Measurements from ENCODE around the gene EPDR1.

EPDR1 gene

GRCh38 chr7:37981664-37982063 is 61.2 kb downstream of the EPDR1 start:
- no peaks in the 10 kb centered on the region for H3K9me2 ChIP-seq (replicated peaks; ENCODE audit: insufficient read depth, low read length)
- no peaks in the 10 kb centered on the region for H4K20me1 ChIP-seq (ENCODE audit: low read depth, low read length)
- H3K27me3 ChIP-seq (ENCODE audit: low read length), result no peaks in the 10 kb centered on the region
- no peaks in the 10 kb centered on the region for H3F3A ChIP-seq (ENCODE audit: insufficient read depth)
- TF ChIP-seq CTCF (IDR thresholded peaks at IDR 0.05; ENCODE audit: insufficient read depth, low read length, poor library complexity, severe bottlenecking), result no peak
- TF ChIP-seq EZH2phosphoT487 (conservative IDR thresholded peaks at IDR 0.05; ENCODE audit: low read length), result no peak
- H3K36me3 ChIP-seq (ENCODE audit: low read length), result no peaks in the 10 kb centered on the region
- no peak overlapping the region for H3K27ac ChIP-seq (ENCODE audit: low read depth, low read length)
- H3K9ac ChIP-seq (ENCODE audit: low read length), result no peak overlapping the region
- no peak overlapping the region for H3K4me3 ChIP-seq (ENCODE audit: insufficient read depth, low read length, poor library complexity, severe bottlenecking)
- no peaks in the 10 kb centered on the region for H3K9me3 ChIP-seq (ENCODE audit: insufficient read depth, low read length)
- no peak overlapping the region for H3K4me2 ChIP-seq (ENCODE audit: low read depth, low read length, poor library complexity, severe bottlenecking)
- H2AFZ ChIP-seq (ENCODE audit: low read depth, low read length, severe bottlenecking), result no peak overlapping the region
- H3K79me2 ChIP-seq (ENCODE audit: insufficient read depth, low read length), result no peaks in the 10 kb centered on the region

- Histone ChIP-seq H3K9ac (ENCODE audit: low read length) (no peak overlapping the region), H4K20me1 (ENCODE audit: low read depth, low read length) (no peaks in the 10 kb centered on the region), H3K27me3 (ENCODE audit: low read length) (no peaks in the 10 kb centered on the region), H3F3A (ENCODE audit: insufficient read depth) (no peaks in the 10 kb centered on the region), H3K79me2 (ENCODE audit: insufficient read depth, low read length) (no peaks in the 10 kb centered on the region), H3K9me3 (ENCODE audit: insufficient read depth, low read length) (no peaks in the 10 kb centered on the region), H3K4me3 (ENCODE audit: insufficient read depth, low read length, poor library complexity, severe bottlenecking) (no peak overlapping the region), H2AFZ (ENCODE audit: low read depth, low read length, severe bottlenecking) (no peak overlapping the region), H3K9me2 (replicated peaks; ENCODE audit: insufficient read depth, low read length) (no peaks in the 10 kb centered on the region), H3K4me2 (ENCODE audit: low read depth, low read length, poor library complexity, severe bottlenecking) (no peak overlapping the region), H3K27ac (ENCODE audit: low read depth, low read length) (no peak overlapping the region), H3K36me3 (ENCODE audit: low read length) (no peaks in the 10 kb centered on the region)
- TF ChIP-seq EZH2phosphoT487 (conservative IDR thresholded peaks at IDR 0.05; ENCODE audit: low read length), result no peak
- TF ChIP-seq CTCF (IDR thresholded peaks at IDR 0.05; ENCODE audit: insufficient read depth, low read length, poor library complexity, severe bottlenecking), result no peak
Observed at GRCh38 chr7:37982423-37982822, 62.0 kb downstream of the EPDR1 start.

DNA sequence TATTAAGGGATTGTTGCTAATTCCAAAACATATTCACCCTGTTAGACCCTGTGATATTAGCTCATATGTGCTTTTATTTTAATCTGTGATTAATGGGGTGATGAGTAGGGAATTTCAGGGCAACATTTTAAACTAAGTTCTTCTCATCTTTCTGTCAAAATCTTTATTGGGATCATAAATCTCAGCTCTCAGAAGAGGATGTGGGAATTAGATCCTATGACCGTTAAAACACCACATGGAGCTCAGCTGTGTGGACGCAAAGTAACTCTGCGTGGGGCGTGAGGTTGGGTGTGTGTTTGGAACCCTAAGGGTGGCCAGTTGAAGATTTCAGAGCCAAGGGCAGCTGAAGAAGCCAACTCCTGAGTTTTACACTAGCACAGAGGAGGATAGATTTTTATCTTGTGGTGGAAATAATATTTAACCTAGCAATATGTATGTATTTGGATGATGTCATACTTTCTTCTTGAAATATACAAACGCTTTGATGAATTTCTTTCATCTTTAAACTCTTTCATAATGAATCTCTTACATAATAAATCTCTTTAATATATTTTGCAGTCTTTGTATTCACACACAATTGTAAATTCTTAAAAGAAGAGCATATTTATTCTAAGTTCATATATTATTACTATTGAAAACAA is 64.4 kb downstream of the EPDR1 start:
- H3K36me3 ChIP-seq (ENCODE audit: low read length), result no peaks in the 10 kb centered on the region
- no peak overlapping the region for H3K27ac ChIP-seq (ENCODE audit: low read depth, low read length)
- no peaks in the 10 kb centered on the region for H3K9me3 ChIP-seq (ENCODE audit: insufficient read depth, low read length)
- H2AFZ ChIP-seq (ENCODE audit: low read depth, low read length, severe bottlenecking), result no peak overlapping the region
- no peak overlapping the region for H3K9ac ChIP-seq (ENCODE audit: low read length)
- H3K9me2 ChIP-seq (replicated peaks; ENCODE audit: insufficient read depth, low read length), result no peaks in the 10 kb centered on the region
- H3K27me3 ChIP-seq (ENCODE audit: low read length), result no peaks in the 10 kb centered on the region
- no peak overlapping the region for H3K4me2 ChIP-seq (ENCODE audit: low read depth, low read length, poor library complexity, severe bottlenecking)
- TF ChIP-seq EZH2phosphoT487 (conservative IDR thresholded peaks at IDR 0.05; ENCODE audit: low read length), result no peak
- TF ChIP-seq CTCF (IDR thresholded peaks at IDR 0.05; ENCODE audit: insufficient read depth, low read length, poor library complexity, severe bottlenecking), result no peak
- no peaks in the 10 kb centered on the region for H3F3A ChIP-seq (ENCODE audit: insufficient read depth)
- H4K20me1 ChIP-seq (ENCODE audit: low read depth, low read length), result no peaks in the 10 kb centered on the region
- H3K79me2 ChIP-seq (ENCODE audit: insufficient read depth, low read length), result no peaks in the 10 kb centered on the region
- H3K4me3 ChIP-seq (ENCODE audit: insufficient read depth, low read length, poor library complexity, severe bottlenecking), result no peak overlapping the region

Data from SU-DHL-6 (cell line).